Measurements from ENCODE around the gene ZNF430.
"Not testable (repeated sequence)": the region's sequence is repeated elsewhere in the genome, so short reads cannot be mapped to it uniquely, and the experiment has no call there.

ZNF430 gene

GRCh38 chr19:21020298-21021227 is at the start of gene ZNF430:
Gene ZNF430, plus strand, starts transcription at chr19:21020657. Its CDS starts 144 bp downstream, at chr19:21020801.
- peak; percentile 85 for DNase-seq (ENCODE audit: low read depth, low spot score)

DNA sequence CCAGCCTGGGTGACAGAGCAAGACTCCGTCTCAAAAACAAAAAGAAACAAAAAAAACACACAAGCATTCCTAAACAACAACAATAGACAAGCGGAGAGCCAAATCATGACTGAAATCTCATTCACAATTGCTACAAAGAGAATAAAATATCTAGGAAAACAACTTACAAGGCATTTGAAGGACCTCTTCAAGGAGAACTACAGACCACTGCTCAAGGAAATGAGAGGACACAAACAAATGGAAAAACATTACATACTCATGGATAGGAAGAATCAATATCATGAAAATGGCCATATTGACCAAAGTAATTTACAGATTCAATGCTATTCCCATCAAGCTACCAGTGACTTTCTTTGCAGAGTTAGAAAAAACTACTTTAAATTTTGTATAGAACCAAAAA is 27.7 kb upstream of the ZNF430 start:
- DNase-seq (ENCODE audit: low read depth, low spot score) = not testable (repeated sequence)

GRCh38 chr19:20999731-21000352 is 20.6 kb upstream of the ZNF430 start:
- peak; percentile 74 for DNase-seq (ENCODE audit: low read depth, low spot score)

- DNase-seq (ENCODE audit: low read depth, low spot score) = not testable (repeated sequence)
Observed at GRCh38 chr19:21021238-21021637, 781 bp downstream of the ZNF430 start.

DNA sequence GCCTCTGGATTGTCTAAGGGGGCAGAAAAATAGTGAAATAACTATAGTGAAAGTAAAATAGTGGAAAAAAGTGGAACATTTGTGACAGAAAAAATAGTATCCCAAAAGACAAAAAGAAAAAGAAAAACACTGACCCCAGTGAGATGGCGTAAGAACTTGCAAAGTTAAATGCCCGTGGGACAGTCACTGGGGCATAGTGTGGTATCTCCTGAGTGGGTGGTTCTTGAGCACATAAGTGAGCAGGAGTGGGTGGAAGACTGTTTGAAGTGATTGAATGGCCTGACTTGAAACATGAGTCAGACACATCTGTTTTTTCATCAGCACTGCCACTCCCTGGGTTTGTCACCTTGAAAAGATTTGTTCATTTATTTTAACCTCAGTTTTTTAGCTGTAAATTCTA is 2.5 kb downstream of the ZNF430 start:
- DNase-seq (ENCODE audit: low read depth, low spot score) = no peak

DNA sequence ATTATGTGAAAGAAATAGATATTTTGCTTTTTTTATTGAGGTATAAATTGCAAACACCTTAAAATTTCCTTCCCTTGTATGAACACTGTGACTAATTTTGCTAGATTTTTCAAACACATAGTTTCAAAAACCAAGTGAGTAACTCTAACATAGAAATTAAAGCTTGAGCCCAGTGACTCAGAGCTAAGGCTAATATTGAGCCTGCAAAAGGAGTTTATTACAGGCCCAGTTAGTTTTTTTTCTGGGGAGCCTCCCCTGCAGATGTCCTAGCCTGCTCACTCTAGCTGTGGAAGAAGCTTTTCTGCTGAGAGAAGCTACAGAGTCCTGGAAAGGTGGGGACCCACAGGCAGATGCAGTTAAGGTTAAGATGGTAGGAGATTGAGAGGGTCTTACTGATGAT is 3.4 kb downstream of the ZNF430 start:
- DNase-seq (ENCODE audit: low read depth, low spot score) = no peak

GRCh38 chr19:21028969-21029268 is 8.5 kb downstream of the ZNF430 start:
- DNase-seq (ENCODE audit: low read depth, low spot score) = no peak

DNA sequence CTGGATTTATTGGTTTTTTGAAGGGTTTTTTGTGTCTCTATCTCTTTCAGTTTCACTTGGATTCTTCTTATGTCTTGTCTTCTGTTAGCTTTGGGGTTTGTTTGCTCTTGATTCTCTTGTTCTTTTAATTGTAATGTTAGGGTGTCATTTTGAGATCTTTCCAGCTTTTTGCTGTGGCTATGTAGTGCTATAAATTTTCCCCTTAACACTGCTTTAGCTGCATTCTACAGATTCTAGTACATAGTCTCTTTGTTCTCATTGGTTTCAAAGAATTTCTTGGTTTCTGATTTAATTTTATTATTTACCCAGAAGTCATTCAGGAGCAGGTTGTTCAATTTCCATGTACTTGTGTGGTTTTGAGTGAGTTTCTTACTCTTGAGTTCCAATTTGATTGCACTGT is 24.6 kb downstream of the ZNF430 start:
- DNase-seq (ENCODE audit: low read depth, low spot score) = no peak

DNA sequence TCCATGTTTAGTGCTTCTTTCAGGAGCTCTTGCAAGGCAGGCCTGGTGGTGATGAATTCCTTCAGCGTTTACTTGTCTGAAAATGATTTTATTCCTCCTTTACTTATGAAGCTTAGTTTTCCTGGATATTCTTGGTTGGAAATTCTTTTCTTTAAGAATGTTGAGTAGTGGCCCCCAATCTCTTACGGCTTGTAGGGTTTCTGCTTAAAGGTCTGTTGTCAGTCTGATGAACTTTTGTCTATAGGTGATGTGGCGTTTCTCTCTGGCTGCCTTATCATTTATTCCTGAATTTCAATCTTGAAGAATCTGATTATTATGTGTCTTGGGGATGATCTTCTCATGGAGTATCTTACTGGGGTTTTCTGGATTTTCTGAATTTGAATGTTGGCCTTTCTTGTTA is 26.0 kb downstream of the ZNF430 start:
- DNase-seq (ENCODE audit: low read depth, low spot score) = no peak

- DNase-seq (ENCODE audit: low read depth, low spot score) = no peak
Observed at GRCh38 chr19:21047716-21048115, 27.3 kb downstream of the ZNF430 start.

DNA sequence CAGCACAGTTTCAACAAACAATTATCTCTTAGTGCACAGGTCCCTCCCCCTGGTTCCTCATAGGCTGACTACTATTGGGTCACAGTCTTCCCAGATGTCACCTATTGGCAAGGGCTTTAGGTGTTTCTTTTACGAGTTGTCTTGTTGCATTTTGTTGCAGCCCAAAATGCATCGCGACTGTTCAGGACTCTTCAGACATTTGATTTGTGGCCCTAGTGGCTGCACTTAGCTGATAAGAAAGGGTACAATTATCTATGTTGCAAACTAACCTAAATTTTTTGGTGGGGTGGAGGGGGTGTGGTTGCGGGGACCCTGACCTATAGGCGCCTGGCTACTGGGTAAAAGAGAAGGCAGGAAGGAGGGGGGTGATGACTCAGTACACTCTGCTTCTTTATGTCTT is 32.4 kb downstream of the ZNF430 start:
- DNase-seq (ENCODE audit: low read depth, low spot score) = no peak

GRCh38 chr19:21065336-21065735 is 44.9 kb downstream of the ZNF430 start:
- no peak for DNase-seq (ENCODE audit: low read depth, low spot score)

DNA sequence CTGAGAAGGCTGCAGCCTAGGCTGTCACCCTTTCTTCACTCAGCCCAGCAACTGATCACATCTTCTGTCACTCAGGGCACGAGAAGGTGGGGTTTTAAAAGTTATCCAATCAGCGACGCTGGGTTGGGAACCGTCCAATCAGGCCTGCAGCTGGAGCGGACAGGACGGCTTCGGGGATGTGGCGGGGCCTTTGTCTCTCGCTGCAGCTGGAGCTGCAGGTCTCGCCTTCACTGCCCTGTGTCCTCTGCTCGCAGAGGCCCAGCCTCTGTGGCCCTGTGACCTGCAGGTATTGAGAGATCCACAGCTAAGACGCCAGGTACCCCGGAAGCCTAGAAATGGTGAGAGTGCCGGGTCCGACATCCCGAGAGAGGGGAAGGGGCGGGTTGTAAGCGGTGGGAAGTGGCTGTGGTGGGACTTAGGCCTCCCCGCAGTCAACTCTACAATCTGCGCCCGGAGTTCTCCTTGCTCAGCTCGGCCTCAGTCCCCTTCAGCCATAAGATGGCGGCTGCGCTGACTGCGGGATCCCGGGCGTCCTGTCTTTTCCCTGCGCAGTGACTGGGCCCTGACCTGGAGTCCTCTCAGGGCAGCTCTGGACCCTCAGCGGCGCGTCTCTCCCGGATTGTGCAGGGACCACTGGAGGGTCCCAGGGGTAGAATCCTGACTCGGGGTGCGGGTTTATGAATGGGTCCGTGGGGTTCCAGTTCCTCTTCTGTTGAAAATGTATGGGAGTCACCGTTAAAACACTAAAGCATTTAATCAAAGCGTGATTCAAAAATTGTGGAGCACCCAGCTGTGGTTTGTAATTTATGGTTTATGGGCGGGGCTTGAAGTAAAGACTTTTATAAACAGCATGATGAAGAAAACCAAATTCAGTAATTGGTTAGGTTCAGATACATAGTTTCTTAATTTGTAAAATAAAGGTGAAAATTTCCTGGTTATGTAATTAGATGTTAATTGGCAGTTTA is 61.8 kb downstream of the ZNF430 start, which contains the start of gene ZNF714:
TSS of gene ZNF714 (plus strand) at position 193 of the 965 bp plus-strand sequence. CDS start 16,066 bp downstream, outside the sequence.
- peak; percentile 83 for DNase-seq (ENCODE audit: low read depth, low spot score)

GRCh38 chr19:21084343-21084742 is 63.9 kb downstream of the ZNF430 start:
- DNase-seq (ENCODE audit: low read depth, low spot score) = no peak

DNA sequence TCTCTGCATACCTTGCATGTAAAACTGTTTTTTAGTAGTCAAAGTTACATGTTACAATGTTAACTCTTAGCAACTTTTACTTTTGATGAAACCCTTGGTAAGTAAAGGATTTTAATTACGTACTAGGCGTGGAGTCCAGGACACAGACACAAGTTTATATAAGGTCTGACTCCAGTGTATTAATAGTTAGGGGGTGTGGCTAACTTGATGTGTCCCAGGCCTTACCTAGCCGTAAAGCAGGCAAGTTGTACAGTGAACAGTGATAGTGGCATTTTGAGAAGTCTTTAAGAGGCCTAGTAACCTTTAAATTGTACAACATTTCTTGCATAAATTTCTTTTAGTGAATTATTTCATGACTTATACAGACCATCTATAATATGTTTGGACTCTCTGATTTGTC is 67.4 kb downstream of the ZNF430 start:
- no peak for DNase-seq (ENCODE audit: low read depth, low spot score)

DNA sequence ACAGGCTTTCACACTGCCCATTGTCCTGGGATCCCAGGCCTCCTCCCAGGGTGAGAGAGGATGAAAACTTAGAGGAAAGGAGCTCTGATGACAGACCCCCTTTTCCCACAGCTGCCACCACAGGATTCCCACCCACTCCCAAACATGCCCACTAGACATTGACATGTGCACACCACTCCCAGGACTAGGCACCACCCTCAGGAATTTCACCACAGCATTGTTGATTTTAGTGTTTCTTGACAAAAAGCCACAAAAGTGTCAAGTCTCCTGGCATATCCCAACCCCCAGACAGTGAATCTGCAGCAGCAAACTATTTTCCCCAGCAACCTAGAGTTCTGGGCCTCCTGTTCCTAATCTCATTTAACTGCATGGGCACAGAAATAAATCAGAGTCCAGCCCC is 71.7 kb downstream of the ZNF430 start:
- DNase-seq (ENCODE audit: low read depth, low spot score) = no peak

GRCh38 chr19:21094347-21095025 is 74.0 kb downstream of the ZNF430 start:
- no peak for DNase-seq (ENCODE audit: low read depth, low spot score)

DNA sequence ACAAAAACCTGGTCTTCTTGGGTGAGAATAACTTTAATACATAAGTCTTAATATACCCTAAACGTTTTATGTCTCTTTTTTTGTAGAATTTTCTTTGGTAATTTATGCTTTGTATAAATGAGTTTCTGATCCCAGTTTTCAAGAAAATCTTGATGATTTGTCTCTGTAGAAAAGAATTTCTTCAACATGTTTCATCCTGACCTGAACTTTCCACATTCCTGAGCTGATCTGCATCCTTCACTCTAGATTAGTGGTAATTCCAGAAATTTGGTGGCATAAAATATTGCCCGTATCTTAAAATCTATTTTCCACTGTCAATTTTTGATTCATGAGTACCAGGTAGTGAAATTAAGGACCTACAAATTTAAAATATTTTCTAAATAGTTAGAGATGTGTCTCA is 77.8 kb downstream of the ZNF430 start:
- no peak for DNase-seq (ENCODE audit: low read depth, low spot score)

DNA sequence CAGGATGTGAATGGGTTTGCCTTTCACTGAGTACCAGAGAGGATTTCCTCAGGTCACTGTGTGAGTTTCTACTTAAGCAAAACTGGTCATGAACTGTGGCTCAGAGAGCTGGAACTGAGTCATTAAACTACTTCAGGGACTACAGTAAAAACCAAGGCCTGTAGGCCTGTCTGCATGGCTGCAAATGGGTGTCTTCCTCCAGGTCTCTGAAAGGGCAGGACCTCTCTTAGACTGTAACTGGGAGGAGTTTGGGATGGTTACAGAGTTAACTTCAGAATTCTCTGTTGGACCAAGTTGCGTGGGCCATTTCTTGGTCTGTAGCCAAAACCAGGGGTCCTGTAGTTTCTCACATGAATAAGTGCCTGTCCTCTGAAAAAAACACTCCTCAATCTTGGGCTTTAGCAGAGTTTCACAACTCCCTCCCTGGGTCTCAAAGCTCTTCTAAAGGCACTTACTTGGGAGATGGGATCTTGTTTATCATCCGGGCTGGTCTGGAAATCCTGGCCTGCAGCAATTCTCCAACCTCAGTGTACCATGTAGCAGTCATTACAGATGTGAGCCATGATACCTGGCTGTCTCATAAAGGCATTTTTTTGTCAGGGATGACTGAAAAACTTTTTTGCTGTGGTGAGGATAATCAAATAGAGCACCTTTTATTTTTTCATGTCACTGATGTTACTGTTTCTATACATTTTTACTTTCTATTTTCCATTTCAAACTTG is 81.2 kb downstream of the ZNF430 start:
- DNase-seq (ENCODE audit: low read depth, low spot score) = no peak

DNA sequence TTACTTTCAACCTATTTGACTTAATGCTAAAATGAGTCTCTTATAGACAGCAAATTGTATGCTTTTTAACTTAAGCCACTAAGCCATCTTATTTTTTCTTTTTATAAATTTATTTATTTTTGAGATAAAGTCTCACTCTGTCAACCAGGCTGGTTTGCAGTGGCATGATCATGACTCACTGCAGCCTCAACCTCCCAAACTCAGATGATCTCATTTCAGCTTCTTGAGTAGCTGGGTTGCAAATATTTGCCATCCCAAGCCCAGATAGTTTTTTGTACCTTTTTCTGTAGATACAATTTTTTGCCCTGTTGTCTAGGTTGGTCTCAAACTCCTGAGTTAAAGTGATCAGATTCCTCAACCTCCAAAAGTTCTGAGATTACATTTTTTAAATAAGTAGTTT is 88.7 kb downstream of the ZNF430 start:
- no peak for DNase-seq (ENCODE audit: low read depth, low spot score)

Measured in smooth muscle cell of the brain vasculature (primary cell).